ENCODE measurements around the gene CCDC14.

DNA sequence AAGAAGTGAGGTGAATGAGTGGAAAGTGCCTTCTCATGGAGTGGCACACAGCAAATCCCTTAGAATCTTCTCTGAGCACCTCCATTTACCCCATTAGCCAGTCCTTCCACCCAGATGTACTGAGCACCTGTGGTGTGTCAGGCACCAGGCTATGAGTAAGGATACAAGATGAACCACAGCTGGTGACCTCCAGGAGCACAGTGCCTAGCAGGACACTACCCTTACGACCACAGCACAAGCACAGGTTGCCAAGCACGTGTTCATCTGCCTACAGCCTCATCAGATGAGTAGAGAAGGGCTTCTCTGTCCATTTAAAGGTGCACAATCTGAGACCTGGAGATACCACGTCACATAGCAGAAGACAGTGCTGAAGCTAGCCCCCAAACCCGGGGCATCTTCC, 83.1 kb downstream of the CCDC14 start:
- TF ChIP-seq, protein P1, sequence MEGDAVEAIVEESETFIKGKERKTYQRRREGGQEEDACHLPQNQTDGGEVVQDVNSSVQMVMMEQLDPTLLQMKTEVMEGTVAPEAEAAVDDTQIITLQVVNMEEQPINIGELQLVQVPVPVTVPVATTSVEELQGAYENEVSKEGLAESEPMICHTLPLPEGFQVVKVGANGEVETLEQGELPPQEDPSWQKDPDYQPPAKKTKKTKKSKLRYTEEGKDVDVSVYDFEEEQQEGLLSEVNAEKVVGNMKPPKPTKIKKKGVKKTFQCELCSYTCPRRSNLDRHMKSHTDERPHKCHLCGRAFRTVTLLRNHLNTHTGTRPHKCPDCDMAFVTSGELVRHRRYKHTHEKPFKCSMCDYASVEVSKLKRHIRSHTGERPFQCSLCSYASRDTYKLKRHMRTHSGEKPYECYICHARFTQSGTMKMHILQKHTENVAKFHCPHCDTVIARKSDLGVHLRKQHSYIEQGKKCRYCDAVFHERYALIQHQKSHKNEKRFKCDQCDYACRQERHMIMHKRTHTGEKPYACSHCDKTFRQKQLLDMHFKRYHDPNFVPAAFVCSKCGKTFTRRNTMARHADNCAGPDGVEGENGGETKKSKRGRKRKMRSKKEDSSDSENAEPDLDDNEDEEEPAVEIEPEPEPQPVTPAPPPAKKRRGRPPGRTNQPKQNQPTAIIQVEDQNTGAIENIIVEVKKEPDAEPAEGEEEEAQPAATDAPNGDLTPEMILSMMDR (IDR thresholded peaks at IDR 0.05; ENCODE audit: poor library complexity, severe bottlenecking) = no peak
- no peak for TF ChIP-seq EP300 (conservative IDR thresholded peaks at IDR 0.05; ENCODE audit: poor library complexity, severe bottlenecking)
